ENCODE measurements around the gene CCDC78.

GRCh38 chr16:718922-719321 is 7.3 kb downstream of the CCDC78 start:
- TF ChIP-seq POLR2A (IDR thresholded peaks at IDR 0.05; ENCODE audit: low read length) (no peak), GATA1 (IDR thresholded peaks at IDR 0.05; ENCODE audit: low read depth, low read length) (no peak)
